ENCODE measurements around the gene GARRE1. TPM values are rescaled to one million over a fixed set of nuclear protein-coding genes. Genes with fewer than 3 reads are reported as not detected.
A peak's percentile ranks its signal among the peaks of the same experiment; 100 is the strongest.

The GARRE1 gene
- total RNA-seq, 2 donors from 2014 or later = 21.9 to 27.9 TPM

DNA sequence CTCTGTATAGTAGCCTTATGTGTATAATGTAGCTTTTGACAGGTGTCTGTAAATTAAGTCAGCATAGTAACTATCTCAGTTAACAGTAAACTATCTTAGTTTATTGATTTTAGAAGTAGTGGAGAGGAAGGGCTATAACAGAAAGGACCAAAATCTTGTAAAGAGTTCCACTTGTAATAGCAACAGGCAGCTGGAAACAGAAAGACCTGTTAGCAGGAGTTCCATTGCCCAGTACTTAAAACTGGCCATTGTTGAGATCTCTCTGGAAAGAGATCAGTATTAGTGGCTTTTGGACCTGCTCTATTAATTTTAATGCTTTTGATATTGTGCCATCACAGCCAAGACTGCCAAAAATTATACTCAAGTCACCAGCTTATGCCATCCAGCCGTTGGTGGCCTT, 32.0 kb upstream of the GARRE1 start:
- 83 to 98% methylated on average over 1 of the region's 1 CpG for WGBS, 2 experiments (ENCODE audit: insufficient coverage in 1 of 2, insufficient read length in 1 of 2)
- Histone ChIP-seq H3K4me1 (ENCODE audit: control insufficient read depth, insufficient read depth, low read length) (no peaks in the 10 kb centered on the region), H3K9me3 (ENCODE audit: control insufficient read depth, low read length) (no peaks in the 10 kb centered on the region), H3K27ac (ENCODE audit: low read depth, low read length) (no peak overlapping the region), H3K36me3 (ENCODE audit: control insufficient read depth, insufficient read depth, low read length) (peaks cover 89% of the 10 kb centered on the region), H3K27me3 (ENCODE audit: control insufficient read depth, insufficient read depth, low read length, poor library complexity, severe bottlenecking) (no peaks in the 10 kb centered on the region), H3K9ac (ENCODE audit: extremely low read depth, low read length, poor library complexity, severe bottlenecking) (no peak overlapping the region), H3K4me3 (ENCODE audit: low read length) (no peak overlapping the region)
- DNase-seq = no peak
- Mint-ChIP-seq H3K36me3 (ENCODE audit: low read depth) (peaks cover 82% of the 10 kb centered on the region), H3K9me3 (no peaks in the 10 kb centered on the region), H3K27ac (no peak overlapping the region), H3K4me1 (peaks cover 23% of the 10 kb centered on the region), H3K4me3 (no peak overlapping the region), H3K27me3 (ENCODE audit: insufficient read depth) (no peaks in the 10 kb centered on the region)
- TF ChIP-seq, protein P1, sequence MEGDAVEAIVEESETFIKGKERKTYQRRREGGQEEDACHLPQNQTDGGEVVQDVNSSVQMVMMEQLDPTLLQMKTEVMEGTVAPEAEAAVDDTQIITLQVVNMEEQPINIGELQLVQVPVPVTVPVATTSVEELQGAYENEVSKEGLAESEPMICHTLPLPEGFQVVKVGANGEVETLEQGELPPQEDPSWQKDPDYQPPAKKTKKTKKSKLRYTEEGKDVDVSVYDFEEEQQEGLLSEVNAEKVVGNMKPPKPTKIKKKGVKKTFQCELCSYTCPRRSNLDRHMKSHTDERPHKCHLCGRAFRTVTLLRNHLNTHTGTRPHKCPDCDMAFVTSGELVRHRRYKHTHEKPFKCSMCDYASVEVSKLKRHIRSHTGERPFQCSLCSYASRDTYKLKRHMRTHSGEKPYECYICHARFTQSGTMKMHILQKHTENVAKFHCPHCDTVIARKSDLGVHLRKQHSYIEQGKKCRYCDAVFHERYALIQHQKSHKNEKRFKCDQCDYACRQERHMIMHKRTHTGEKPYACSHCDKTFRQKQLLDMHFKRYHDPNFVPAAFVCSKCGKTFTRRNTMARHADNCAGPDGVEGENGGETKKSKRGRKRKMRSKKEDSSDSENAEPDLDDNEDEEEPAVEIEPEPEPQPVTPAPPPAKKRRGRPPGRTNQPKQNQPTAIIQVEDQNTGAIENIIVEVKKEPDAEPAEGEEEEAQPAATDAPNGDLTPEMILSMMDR (conservative IDR thresholded peaks at IDR 0.05) = no peak

DNA sequence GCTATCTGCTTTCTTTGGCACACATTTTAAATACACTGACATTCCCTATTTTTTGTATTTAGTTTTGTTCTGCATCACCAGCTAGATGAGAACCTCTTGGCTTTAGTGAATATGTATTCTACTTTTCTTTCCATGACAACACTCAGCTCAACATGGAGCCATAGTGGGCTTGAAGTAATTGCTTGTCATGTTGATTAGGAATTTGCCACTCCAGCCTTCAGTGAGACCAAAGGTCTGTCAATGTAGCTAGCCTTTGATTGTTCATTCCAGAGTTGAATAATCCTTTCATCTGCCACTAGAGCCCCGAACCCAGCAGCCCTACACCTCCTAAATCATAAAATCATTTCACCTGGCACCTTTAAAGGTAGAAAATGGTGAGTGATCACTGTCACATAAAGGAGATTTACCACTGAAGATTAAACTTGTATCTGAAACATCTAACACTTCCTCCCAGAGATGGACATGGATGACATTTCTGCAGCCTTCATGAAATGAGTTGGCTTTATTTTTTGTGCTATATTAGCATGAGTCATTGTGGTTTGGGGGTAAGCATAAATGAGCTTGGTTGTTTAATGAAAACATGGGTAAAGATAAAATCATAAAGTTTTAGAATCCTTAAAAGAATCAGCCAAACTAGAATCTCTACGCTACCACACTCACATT, 29.2 kb upstream of the GARRE1 start:
- Histone ChIP-seq H3K27ac (ENCODE audit: low read depth, low read length) (no peak overlapping the region), H3K9me3 (ENCODE audit: control insufficient read depth, low read length) (no peaks in the 10 kb centered on the region), H3K9ac (ENCODE audit: extremely low read depth, low read length, poor library complexity, severe bottlenecking) (no peak overlapping the region), H3K4me1 (ENCODE audit: control insufficient read depth, insufficient read depth, low read length) (no peaks in the 10 kb centered on the region), H3K36me3 (ENCODE audit: control insufficient read depth, insufficient read depth, low read length) (peaks cover 99% of the 10 kb centered on the region), H3K27me3 (ENCODE audit: control insufficient read depth, insufficient read depth, low read length, poor library complexity, severe bottlenecking) (no peaks in the 10 kb centered on the region), H3K4me3 (ENCODE audit: low read length) (no peak overlapping the region)
- Mint-ChIP-seq H3K9me3 (no peaks in the 10 kb centered on the region), H3K27me3 (ENCODE audit: insufficient read depth) (no peaks in the 10 kb centered on the region), H3K4me1 (peaks cover 6% of the 10 kb centered on the region), H3K27ac (peak overlapping the region; percentile 27), H3K36me3 (ENCODE audit: low read depth) (peaks cover 80% of the 10 kb centered on the region), H3K4me3 (no peak overlapping the region)
- 81% methylated on average over 2 of the region's 2 CpGs; no CpG with 5 or more reads in 1 of the 2 experiments for WGBS, 2 experiments (ENCODE audit: insufficient coverage in 1 of 2, insufficient read length in 1 of 2)
- TF ChIP-seq, protein P1 (conservative IDR thresholded peaks at IDR 0.05) = no peak
- peak; percentile 60 for DNase-seq

- DNase-seq = no peak
- Mint-ChIP-seq H3K27ac (peak overlapping the region; percentile 27), H3K9me3 (no peaks in the 10 kb centered on the region), H3K4me3 (no peak overlapping the region), H3K36me3 (ENCODE audit: low read depth) (peaks cover 76% of the 10 kb centered on the region), H3K4me1 (peaks cover 8% of the 10 kb centered on the region), H3K27me3 (ENCODE audit: insufficient read depth) (no peaks in the 10 kb centered on the region)
- H3K9me3 ChIP-seq (ENCODE audit: control insufficient read depth, low read length) = no peaks in the 10 kb centered on the region
- H3K27me3 ChIP-seq (ENCODE audit: control insufficient read depth, insufficient read depth, low read length, poor library complexity, severe bottlenecking) = no peaks in the 10 kb centered on the region
- H3K27ac ChIP-seq (ENCODE audit: low read depth, low read length) = no peak overlapping the region
- TF ChIP-seq, protein P1 (conservative IDR thresholded peaks at IDR 0.05) = no peak
- H3K9ac ChIP-seq (ENCODE audit: extremely low read depth, low read length, poor library complexity, severe bottlenecking) = no peak overlapping the region
- H3K4me1 ChIP-seq (ENCODE audit: control insufficient read depth, insufficient read depth, low read length) = no peaks in the 10 kb centered on the region
- H3K36me3 ChIP-seq (ENCODE audit: control insufficient read depth, insufficient read depth, low read length) = peaks cover 98% of the 10 kb centered on the region
- no peak overlapping the region for H3K4me3 ChIP-seq (ENCODE audit: low read length)
Measured at GRCh38 chr19:34225659-34226015, 28.7 kb upstream of the GARRE1 start.

Measured in endodermal cell (in vitro differentiated cells).